GM18498 (cell line): ENCODE data around the gene CENPM.

ENCODE experiments used
- ATAC-seq: cut with Tn5 transposase; IDR thresholded peaks from one replicate; pipeline ENCODE4 v1.9.1; 2021; ENCODE audit warnings: mild to moderate bottlenecking, moderate library complexity; ENCODE audit not compliant: unreplicated experiment

The CENPM gene

GRCh38 chr22:41915035-41915785 is 31.7 kb downstream of the CENPM start, which contains the start of gene SHISA8:
Gene SHISA8 (minus strand): TSS chr22:41915074. CDS start chr22:41914667, 407 bp downstream.
- no peak for ATAC-seq

GRCh38 chr22:41914611-41915034 is 32.3 kb downstream of the CENPM start:
- ATAC-seq = no peak

GRCh38 chr22:41913842-41914534 is 33.0 kb downstream of the CENPM start:
- ATAC-seq = no peak

- no peak for ATAC-seq
Measured at GRCh38 chr22:41913040-41913719, 33.8 kb downstream of the CENPM start.

GRCh38 chr22:41912338-41913039 is 34.5 kb downstream of the CENPM start:
- ATAC-seq = no peak

GRCh38 chr22:41911001-41911611 is 35.8 kb downstream of the CENPM start:
- ATAC-seq = no peak

- ATAC-seq = no peak
Measured at GRCh38 chr22:41910050-41911000, 36.6 kb downstream of the CENPM start.

GRCh38 chr22:41909310-41910049 is 37.5 kb downstream of the CENPM start:
- no peak for ATAC-seq

- ATAC-seq = no peak
Measured at GRCh38 chr22:41908411-41909309, 38.3 kb downstream of the CENPM start.

GRCh38 chr22:41907436-41908401 is 39.2 kb downstream of the CENPM start:
- ATAC-seq = no peak

- ATAC-seq = no peak
Measured at GRCh38 chr22:41906822-41907221, 40.1 kb downstream of the CENPM start.

- ATAC-seq = no peak
Measured at GRCh38 chr22:41905411-41906202, 41.3 kb downstream of the CENPM start.

GRCh38 chr22:41904450-41905410 is 42.2 kb downstream of the CENPM start:
- ATAC-seq = no peak

- no peak for ATAC-seq
Measured at GRCh38 chr22:41902932-41903421, 44.0 kb downstream of the CENPM start.

GRCh38 chr22:41902016-41902415 is 44.9 kb downstream of the CENPM start:
- ATAC-seq = no peak
